Esophagus (tissue), 2 donors: ENCODE results near the gene SEMA6C. TPM values are rescaled to one million over a fixed set of nuclear protein-coding genes. Genes with fewer than 3 reads are reported as not detected.

Experiments used
- H3K27ac ChIP-seq, 2 donors: one replicate each; pipeline ENCODE4 v1.5.1; 2013; ENCODE audit warnings: low read depth in 2 of 2, mild to moderate bottlenecking in 2 of 2, inconsistent platforms in 1 of 2, low read length in 1 of 2, moderate library complexity in 1 of 2
- H3K27me3 ChIP-seq, 2 donors: one replicate each; pipeline ENCODE4 v1.6.1; 2013; ENCODE audit warnings: low read length in 2 of 2, control low read depth in 1 of 2, mild to moderate bottlenecking in 1 of 2; ENCODE audit not compliant: insufficient read depth in 2 of 2, control insufficient read depth in 1 of 2
- H3K36me3 ChIP-seq, 2 donors: one replicate each; pipeline ENCODE4 v1.6.1; 2013; ENCODE audit warnings: low read length in 1 of 2; ENCODE audit not compliant: control insufficient read depth in 2 of 2, insufficient read depth in 2 of 2
- H3K4me1 ChIP-seq, 2 donors: one replicate each; pipeline ENCODE4 v1.6.1; 2013; ENCODE audit warnings: low read length in 1 of 2; ENCODE audit not compliant: control insufficient read depth in 2 of 2, insufficient read depth in 2 of 2
- H3K4me3 ChIP-seq, 2 donors: one replicate each; pipeline ENCODE4 v1.5.1; 2013; ENCODE audit warnings: low read length in 2 of 2, mild to moderate bottlenecking in 2 of 2, low read depth in 1 of 2, moderate library complexity in 1 of 2
- H3K9me3 ChIP-seq, 2 donors: one replicate each; pipeline ENCODE4 v1.6.1; 2013; ENCODE audit warnings: mild to moderate bottlenecking in 2 of 2, low read depth in 1 of 2, low read length in 1 of 2, moderate library complexity in 1 of 2; ENCODE audit not compliant: control insufficient read depth in 2 of 2, insufficient read depth in 1 of 2
- WGBS, 2 donors: extraction: QIAGEN DNeasy Blood & Tissue Kit; methylation state at CpG; one replicate each; pipeline ENCODE4 v1.1.7; 2013; 5-methylcytosine and 5-hydroxymethylcytosine counted together
- polyA plus RNA-seq, 2 donors: library from polyadenylated mRNA; stranded (reverse); fragments of 200-250 nt; gene quantifications; one replicate each; pipeline ENCODE4 v1.2.3, GENCODE V29; 2013
- donor health status: healthy with polysubstance abuse.
- donor health status: Bipolar disorder and iron deficiency.

SEMA6C gene
- polyA plus RNA-seq, 2 donors = 3.3 to 7.2 TPM

- 23 to 27% methylated on average over 11 of the region's 11 CpGs for WGBS, 2 donors
- Histone ChIP-seq H3K36me3 (peaks cover 9 to 12% of the 10 kb centered on the region in 2 donors), H3K9me3 (no peaks in the 10 kb centered on the region), H3K4me3 (peak overlapping the region; percentile 61 to 87), H3K27me3 (no peaks in the 10 kb centered on the region), H3K27ac (peak overlapping the region; percentile 75 to 89), H3K4me1 (peaks cover 2 to 5% of the 10 kb centered on the region in 2 donors)
Measured at GRCh38 chr1:151164732-151165280, 18.4 kb upstream of the SEMA6C start.

GRCh38 chr1:151159373-151159772 is 12.9 kb upstream of the SEMA6C start:
- peaks cover 9 to 15% of the 10 kb centered on the region in 2 donors for H3K36me3 ChIP-seq
- no peaks in the 10 kb centered on the region for H3K9me3 ChIP-seq
- no peak overlapping the region for H3K27ac ChIP-seq
- no peaks in the 10 kb centered on the region for H3K27me3 ChIP-seq
- H3K4me1 ChIP-seq = no peaks in the 10 kb centered on the region
- no peak overlapping the region for H3K4me3 ChIP-seq

- H3K4me1 ChIP-seq = no peaks in the 10 kb centered on the region
- no peaks in the 10 kb centered on the region for H3K9me3 ChIP-seq
- H3K4me3 ChIP-seq = no peak overlapping the region
- no peaks in the 10 kb centered on the region for H3K27me3 ChIP-seq
- no peak overlapping the region for H3K27ac ChIP-seq
- peaks cover 9 to 15% of the 10 kb centered on the region in 2 donors for H3K36me3 ChIP-seq
- 88 to 89% methylated on average over 22 of the region's 22 CpGs for WGBS, 2 donors
Measured at GRCh38 chr1:151158751-151159251, 12.4 kb upstream of the SEMA6C start.

- Histone ChIP-seq H3K4me1 (no peaks in the 10 kb centered on the region), H3K27ac (no peak overlapping the region), H3K36me3 (peaks cover 9 to 15% of the 10 kb centered on the region in 2 donors), H3K4me3 (no peak overlapping the region), H3K27me3 (no peaks in the 10 kb centered on the region), H3K9me3 (no peaks in the 10 kb centered on the region)
- WGBS, 2 donors = 71 to 78% methylated on average over 5 of the region's 5 CpGs
Measured at GRCh38 chr1:151158326-151158725, 11.9 kb upstream of the SEMA6C start.

GRCh38 chr1:151157067-151157531 is 10.7 kb upstream of the SEMA6C start:
- Histone ChIP-seq H3K27ac (peak overlapping the region; percentile 11 to 44), H3K27me3 (no peaks in the 10 kb centered on the region), H3K9me3 (no peaks in the 10 kb centered on the region), H3K4me3 (peak overlapping the region in 1 of 2 donors; percentile 20), H3K36me3 (peaks cover 9 to 15% of the 10 kb centered on the region in 2 donors), H3K4me1 (no peaks in the 10 kb centered on the region)
- WGBS, 2 donors = 74 to 77% methylated on average over 6 of the region's 6 CpGs

- Histone ChIP-seq H3K9me3 (no peaks in the 10 kb centered on the region), H3K36me3 (peaks cover 9 to 11% of the 10 kb centered on the region in 2 donors), H3K4me1 (no peaks in the 10 kb centered on the region), H3K27ac (peak within 1 kb of the TSS; percentile 11 to 44), H3K4me3 (peak within 1 kb of the TSS in 1 of 2 donors; percentile 20), H3K27me3 (no peaks in the 10 kb centered on the region)
- 40 to 44% methylated on average over 4 of the region's 4 CpGs for WGBS, 2 donors
Measured at GRCh38 chr1:151156515-151156819, 10.0 kb upstream of the SEMA6C start, which contains the start of gene TNFAIP8L2. Gene TNFAIP8L2 (plus strand): TSS chr1:151156649. CDS start chr1:151158698, 2,049 bp downstream.

GRCh38 chr1:151147665-151148064 is 1.2 kb upstream of the SEMA6C start:
- H3K4me1 ChIP-seq = peaks cover 0 to 11% of the 10 kb centered on the region in 2 donors
- no peak overlapping the region for H3K4me3 ChIP-seq
- H3K36me3 ChIP-seq = no peaks in the 10 kb centered on the region
- no peaks in the 10 kb centered on the region for H3K9me3 ChIP-seq
- no peaks in the 10 kb centered on the region for H3K27me3 ChIP-seq
- 91 to 95% methylated on average over 2 of the region's 2 CpGs for WGBS, 2 donors
- H3K27ac ChIP-seq = peak overlapping the region in 1 of 2 donors; percentile 89

- peak overlapping the region; percentile 69 for H3K4me3 ChIP-seq
- H3K27me3 ChIP-seq = no peaks in the 10 kb centered on the region
- 16 to 19% methylated on average over 7 of the region's 7 CpGs for WGBS, 2 donors
- peak overlapping the region; percentile 60 to 89 for H3K27ac ChIP-seq
- H3K9me3 ChIP-seq = no peaks in the 10 kb centered on the region
- H3K4me1 ChIP-seq = peaks cover 0 to 11% of the 10 kb centered on the region in 2 donors
- no peaks in the 10 kb centered on the region for H3K36me3 ChIP-seq
Measured at GRCh38 chr1:151147132-151147503, 687 bp upstream of the SEMA6C start.

- Histone ChIP-seq H3K27me3 (no peaks in the 10 kb centered on the region), H3K9me3 (no peaks in the 10 kb centered on the region), H3K27ac (peak overlapping the region; percentile 48 to 72), H3K4me1 (peaks cover 0 to 11% of the 10 kb centered on the region in 2 donors), H3K4me3 (peak overlapping the region; percentile 69), H3K36me3 (no peaks in the 10 kb centered on the region)
- WGBS, 2 donors = 1 to 3% methylated on average over 26 of the region's 26 CpGs
Measured at GRCh38 chr1:151146072-151146411, 389 bp downstream of the SEMA6C start.
